HG02678 (cell line): ENCODE data around the gene GOLGA6L10.
"Not testable (repeated sequence)": the region's sequence is repeated elsewhere in the genome, so short reads cannot be mapped to it uniquely, and the experiment has no call there.

Source experiments
- ATAC-seq: cut with Tn5 transposase; IDR thresholded peaks from one replicate; pipeline ENCODE4 v1.9.1; 2021; ENCODE audit warnings: mild to moderate bottlenecking, moderate library complexity; ENCODE audit not compliant: unreplicated experiment

GOLGA6L10 gene, protein sequence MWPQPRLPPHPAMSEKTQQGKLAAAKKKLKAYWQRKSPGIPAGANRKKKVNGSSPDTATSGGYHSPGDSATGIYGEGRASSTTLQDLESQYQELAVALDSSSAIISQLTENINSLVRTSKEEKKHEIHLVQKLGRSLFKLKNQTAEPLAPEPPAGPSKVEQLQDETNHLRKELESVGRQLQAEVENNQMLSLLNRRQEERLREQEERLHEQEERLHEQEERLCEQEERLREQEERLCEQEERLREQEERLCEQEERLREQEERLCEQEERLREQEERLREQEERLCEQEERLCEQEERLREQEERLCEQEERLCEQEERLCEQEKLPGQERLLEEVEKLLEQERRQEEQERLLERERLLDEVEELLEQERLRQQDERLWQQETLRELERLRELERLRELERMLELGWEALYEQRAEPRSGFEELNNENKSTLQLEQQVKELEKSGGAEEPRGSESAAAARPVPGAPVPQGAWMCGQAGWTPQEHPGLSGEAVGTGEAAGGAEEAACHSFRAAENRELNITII

DNA sequence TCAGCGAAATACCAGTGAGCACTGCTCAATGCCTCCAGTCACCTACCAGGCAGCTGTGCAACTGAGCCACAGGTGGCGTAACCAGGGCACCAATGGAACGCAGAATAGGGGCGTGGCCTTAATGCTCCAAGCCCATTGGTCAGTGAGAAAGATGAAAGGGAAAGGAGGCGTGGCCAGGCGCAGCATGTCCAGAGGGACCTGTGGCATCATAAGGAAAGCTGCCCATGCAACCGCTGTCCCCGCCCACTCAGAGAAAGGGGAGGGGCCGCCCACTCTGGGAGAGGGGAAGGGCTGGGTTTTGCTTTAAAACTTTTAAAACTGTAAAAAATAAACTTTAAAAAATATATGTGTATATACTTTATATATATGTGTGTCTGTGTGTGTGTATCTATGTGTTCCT, at the start of gene GOLGA6L10:
TSS of gene GOLGA6L10 (minus strand) at position 101 of the 400 bp plus-strand sequence. CDS start at position 1, 100 bp downstream.
- ATAC-seq, result not testable (repeated sequence)

DNA sequence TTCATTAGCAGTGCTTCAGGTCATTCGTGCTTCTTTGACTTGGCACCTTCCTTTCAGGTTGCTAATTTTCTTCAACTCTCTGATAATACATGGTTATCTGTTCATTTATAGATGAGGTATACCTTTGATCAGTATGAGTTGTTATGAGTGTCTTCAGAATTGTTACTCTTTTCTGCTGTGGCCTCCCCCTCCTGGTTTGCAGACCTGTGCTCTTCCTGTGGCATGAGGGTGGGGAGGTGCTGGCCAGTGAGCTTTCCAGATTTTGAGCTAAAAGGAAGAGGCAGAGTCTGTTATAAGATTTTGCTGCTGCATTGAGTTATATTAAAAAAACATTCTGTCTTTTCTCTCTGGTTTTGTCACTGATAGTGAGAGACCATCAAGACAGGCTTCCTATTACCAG, 49.5 kb upstream of the GOLGA6L10 start:
- peak; percentile 33 for ATAC-seq

DNA sequence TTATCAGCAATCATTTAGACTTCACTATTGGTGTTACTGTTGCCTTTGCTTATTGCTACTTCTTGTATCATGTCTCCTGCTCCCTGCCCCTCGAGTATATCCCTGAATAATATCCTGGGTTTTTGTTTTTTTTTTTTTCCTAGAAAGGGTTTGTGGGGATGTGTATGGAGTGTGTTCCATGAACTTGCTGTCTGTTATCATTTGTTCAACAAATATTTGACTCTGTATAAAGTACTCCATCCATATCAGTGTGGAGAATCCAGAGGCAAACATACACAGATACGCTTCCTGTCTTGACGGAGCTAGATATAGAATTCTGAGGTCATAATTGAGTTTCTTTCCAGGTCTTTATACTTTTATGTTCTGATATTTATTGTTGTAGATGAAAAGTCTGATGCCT, 48.5 kb upstream of the GOLGA6L10 start:
- no peak for ATAC-seq

DNA sequence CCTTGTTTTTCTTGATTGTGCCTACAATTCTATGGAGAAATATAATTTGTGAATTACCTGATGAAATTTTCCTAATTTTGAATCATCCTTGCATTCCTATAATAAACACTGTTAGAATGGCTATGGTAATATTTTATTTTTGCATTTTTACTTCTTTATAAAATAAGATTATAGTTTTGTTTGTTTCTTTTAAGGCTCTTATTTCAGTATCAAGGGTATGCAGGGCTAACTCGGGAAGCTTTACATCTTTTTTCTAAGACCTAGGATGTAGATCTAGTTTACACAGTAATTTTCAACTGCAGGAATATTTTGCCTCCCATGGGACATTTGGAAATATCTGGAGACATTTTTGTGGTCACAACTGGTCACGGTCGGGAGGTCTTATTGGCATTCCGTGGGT, 46.5 kb upstream of the GOLGA6L10 start:
- not testable (repeated sequence) for ATAC-seq

DNA sequence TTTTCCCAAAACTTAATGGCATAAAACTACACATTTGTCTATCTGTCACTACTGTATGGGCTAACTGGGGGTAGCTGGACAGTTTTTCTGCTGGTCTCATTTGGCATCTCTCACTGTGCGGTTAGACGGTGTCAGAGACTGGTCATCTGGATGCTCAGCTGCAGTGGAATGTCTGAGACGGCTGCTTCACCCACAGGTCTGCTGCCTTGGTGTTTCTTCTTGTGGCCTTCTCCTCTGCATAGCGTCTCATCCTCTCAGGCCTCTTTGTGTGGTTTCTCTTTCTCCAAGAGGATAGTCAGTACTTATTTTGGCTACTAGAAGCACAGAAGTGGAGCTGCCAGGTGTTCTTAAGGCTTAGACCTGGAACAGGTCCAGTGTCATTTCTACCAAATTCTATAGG, 44.4 kb upstream of the GOLGA6L10 start:
- ATAC-seq, result no peak

DNA sequence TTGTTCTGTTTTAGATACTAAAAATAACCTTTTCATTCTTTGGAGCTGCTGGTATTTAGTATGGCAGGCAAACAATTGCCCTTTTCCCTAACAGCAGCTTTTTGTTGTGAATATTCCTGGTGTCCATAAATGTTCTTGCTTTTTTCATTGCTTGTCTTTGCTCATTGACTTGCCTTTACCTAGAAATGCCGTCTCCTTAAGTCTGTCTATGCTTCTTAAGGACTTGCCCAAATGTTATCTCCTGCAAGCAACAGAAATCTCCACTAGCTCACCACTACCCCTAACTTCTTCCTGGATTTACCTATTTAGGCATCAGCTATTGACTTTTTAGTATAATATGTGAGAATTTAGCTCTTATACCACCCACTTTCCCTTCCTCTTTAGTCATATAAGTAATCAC, 42.8 kb upstream of the GOLGA6L10 start:
- not testable (repeated sequence) for ATAC-seq

DNA sequence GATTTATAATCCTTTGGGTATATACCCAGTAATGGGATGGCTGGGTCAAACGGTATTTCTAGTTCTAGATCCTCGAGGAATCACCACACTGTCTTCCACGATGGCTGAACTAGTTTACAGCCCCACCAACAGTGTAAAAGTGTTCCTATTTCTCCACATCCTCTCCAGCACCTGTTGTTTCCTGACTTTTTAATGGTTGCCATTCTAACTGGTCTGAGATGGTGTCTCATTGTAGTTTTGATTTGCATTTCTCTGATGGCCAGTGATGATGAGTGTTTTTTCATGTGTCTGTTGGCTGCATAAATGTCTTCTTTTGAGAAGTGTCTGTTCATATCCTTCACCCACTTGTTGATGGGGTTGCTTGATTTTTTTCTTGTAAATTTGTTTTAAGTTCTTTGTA, 40.9 kb upstream of the GOLGA6L10 start:
- not testable (repeated sequence) for ATAC-seq

DNA sequence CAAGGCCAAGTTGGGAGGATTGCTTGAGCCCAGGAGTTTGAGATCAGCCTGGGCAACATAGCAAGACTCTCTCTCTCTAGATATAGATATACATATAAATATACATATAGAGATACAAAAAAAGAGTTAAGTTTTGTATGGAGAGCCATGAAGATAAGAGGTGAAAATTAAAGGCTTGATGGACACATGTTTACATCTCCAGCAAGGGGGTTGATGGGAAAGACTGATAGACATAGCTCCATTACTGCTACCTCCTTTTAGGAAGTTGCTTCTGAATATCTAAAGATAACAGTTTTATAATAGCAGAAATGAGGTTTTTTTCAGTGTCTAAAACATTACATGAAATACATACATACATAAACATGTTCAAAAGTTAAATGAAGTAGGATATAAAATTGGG, 37.9 kb upstream of the GOLGA6L10 start:
- not testable (repeated sequence) for ATAC-seq

DNA sequence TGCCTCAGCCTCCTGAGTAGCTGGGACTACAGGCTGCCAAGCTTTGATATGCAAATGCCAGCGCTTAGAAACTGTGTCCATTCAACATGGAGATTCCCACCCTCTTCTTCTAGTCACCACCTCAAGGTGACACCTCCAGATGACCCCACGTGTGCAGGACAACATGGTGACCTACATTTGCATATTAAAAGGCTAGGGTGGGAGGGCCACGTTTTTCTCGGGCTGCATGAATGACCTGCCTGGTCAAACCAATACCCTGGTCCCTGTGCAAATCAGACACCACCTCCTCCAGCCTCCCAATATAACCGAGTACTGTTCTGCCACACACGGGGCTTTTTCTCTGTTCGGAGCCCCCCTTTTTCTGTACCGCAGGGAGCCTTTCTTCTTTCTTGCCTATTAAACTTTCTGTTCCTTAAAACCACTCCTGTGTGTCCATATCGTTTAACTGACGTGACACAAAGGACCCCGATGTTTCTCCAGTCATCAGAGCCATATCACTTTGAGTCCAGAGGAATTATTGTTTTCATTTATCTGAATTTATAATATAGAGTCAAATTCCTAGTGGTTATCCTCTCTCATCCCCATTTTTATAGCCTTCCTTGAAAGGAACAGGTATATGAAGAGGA, 32.2 kb upstream of the GOLGA6L10 start:
- not testable (repeated sequence) for ATAC-seq

DNA sequence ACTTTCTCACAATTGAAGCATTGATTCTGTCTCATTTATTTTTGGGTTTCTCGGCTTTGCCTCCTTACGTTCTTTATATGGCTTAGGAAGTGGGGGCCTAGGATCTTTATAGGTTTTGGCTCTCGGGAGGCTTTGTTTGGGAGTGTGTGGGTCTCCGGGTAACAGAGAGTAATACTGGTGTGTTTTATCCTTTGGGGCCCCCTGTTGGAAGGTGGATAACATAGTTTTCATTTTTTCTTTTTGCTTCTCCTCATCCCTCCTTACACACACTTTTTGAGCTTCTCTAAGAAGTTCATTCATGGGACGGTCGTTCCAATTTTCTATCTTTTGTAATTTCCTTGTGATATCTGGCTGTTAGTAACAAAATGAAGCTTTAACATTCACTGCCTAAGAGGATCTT, 30.3 kb upstream of the GOLGA6L10 start:
- ATAC-seq, result not testable (repeated sequence)

DNA sequence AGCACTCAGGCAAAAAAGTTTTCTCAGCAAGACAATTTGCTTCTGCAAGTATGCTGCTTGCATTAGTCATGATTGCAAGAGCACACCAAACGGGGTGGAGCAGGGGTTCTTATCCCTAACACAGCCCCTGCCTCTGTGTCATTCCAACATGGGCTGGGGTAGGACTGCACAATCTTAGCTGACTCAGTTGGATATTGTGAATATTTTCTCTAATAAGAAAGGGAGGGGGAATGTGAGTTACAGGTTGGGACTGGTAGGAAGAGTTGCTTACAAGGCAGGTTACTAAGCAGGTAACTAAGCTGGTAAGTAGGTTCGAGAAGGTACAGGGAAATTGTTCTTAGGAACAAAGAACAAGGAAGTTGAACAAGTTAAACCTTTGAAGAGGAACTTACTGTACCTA, 24.4 kb upstream of the GOLGA6L10 start:
- ATAC-seq, result not testable (repeated sequence)

DNA sequence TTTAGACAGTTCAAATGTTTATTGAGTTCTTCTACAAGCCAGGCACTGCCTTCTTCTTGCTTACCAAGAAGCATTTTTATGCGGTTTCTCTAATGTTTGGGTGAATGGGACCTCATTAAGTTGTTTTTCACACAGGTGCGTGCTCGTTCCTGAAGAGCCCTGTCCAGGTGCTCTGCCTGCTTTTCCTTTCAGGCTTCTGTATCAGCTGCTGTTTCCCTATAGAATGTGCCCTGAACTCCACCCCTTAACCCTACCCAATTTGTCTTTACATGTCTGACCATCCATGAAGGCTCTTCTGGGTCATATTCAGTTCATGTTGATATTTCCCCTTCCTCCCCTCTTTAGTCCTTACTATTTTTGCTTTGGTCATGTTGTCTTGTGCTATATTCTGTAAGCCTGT, 22.4 kb upstream of the GOLGA6L10 start:
- no peak for ATAC-seq

DNA sequence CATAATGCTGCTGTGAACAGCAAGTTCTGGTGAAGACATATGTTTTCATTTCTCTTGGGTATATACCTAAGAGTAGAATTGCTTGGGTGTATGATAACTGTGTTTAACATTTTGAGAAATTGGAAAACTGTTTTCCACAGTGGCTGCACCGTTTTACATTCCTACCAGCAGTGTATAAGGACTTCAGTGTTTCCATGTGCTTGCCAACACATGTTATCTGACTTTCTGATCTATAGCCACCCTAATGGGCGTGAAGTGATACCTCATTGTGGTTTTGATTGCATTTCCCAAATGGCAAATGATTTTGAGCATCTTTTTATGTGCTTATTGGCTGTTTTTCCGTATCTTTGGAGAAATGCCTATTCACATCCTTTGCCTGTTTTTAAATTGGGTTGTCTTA, 18.5 kb upstream of the GOLGA6L10 start:
- not testable (repeated sequence) for ATAC-seq

DNA sequence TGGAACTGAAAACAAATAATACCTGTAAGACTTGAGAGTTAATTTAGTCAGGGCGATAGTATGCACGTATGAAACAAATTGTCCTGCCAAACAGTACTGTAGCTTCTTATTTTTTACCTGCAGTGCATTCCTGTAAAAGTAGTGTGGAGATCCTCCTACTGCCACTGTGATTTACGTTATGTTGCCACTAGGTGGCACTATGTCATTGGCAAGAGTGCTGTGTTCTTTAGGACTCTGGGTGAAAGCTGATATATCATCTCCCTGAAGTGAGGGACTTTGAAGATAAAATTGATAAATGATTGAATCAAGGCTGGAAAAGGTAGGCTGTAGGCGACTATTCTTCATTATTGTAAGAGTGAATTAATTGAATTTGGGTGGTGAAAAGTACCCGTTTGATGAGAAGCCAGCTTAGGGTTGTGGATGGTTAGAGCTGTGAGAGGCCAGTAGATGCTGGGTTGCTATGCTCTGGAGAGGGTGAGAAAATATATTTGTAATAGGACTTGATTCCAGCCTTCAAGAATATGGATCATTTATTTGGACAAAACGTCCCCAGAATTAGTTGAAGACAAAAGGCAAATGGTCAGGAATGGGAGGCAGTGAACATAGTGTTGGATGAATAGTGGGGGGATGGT, 16.5 kb upstream of the GOLGA6L10 start:
- ATAC-seq, result peak; percentile 92

DNA sequence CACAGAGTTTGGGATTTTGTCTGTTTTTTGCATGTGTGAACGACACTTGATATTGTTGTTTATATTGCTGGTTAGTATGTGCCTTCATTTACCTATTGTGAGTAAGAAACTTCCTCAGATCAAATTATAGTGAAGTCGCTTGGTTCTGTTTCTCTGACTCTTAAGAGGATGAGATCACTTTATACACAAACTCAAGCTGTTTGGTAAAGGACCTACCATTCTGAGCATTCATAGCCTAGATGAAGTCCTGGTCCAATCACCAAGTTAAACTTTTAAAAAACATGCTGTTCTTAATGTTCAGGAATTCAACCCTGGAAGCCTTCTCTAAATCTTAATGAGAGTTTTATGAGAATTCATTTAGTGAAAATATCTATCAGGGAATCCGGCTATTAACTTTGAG, 15.3 kb upstream of the GOLGA6L10 start:
- ATAC-seq, result not testable (repeated sequence)

DNA sequence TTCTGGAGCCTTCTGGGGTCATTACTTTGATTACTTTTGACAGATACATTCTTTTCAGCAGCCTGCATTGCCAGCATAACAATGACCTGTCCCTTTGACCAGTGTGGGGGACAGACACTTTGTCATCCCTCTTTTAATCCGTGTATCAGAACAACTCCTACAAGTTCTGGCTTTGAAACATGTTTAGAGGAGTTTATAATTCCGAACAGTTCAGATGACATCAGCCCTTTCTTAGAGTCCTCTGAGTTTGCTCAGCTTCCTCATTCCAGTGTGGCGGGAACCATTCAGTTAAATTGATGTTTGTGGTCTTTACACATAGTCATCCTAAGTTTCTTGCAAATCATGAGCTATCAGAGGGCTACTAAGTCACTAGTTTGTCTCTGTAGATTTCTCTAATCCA, 13.5 kb upstream of the GOLGA6L10 start:
- not testable (repeated sequence) for ATAC-seq

DNA sequence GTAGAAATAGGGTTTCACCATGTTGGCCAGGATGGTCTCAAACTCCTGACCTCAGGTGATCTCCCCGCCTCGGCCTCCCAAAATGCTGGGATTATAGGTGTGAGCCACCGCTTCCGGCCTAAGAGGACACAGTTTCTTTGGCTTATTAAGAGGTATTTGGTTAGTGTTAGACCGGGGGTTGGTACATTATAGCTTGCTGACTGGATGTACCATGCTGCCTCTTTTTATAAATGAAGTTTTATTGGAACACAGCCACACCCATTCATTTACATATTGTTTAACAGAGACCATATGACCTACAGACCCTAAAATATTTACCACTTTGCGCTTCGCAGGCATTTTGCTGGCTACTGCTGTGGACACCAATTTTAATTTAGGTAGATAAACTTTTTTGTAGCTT, 11.3 kb upstream of the GOLGA6L10 start:
- not testable (repeated sequence) for ATAC-seq

DNA sequence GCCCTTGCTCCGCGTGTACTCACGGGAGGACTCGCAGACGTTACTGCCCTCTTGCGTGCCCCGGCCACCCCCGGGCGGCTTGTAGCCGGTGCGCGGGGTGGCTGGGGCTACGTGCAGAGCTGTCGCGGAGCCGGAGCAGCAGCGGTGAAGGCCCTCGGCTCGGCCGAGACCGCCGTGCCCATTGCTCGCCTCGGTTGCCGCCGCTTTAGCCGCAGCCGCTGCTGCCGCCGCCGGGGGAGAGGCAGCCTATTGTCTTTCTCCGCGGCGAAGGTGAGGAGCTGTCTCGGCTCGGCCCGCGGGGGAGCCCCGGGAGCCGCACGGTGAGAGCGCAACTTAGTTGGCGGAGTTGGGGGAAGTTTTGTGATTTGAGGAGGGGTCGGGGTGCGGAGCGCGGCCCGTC, 5.8 kb upstream of the GOLGA6L10 start:
- ATAC-seq, result not testable (repeated sequence)

DNA sequence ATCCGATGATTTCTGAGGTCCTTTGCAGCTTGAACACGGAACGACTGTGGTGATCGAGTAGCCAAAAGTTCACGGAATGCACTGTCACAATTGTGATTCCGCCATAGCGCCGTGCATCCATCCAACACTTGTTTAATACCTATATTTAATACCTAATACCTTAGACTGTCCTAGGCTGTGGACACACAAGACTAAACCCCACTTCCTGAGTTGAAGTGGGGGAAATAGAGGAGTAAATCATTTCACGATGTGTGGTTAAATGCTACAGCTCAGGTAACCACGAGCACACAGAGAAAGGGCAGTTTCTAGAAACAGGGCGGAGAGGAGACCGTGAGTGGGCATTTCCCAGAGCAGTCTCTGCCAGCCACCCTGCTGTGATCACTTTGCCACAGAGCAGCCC, 5.3 kb upstream of the GOLGA6L10 start:
- not testable (repeated sequence) for ATAC-seq

DNA sequence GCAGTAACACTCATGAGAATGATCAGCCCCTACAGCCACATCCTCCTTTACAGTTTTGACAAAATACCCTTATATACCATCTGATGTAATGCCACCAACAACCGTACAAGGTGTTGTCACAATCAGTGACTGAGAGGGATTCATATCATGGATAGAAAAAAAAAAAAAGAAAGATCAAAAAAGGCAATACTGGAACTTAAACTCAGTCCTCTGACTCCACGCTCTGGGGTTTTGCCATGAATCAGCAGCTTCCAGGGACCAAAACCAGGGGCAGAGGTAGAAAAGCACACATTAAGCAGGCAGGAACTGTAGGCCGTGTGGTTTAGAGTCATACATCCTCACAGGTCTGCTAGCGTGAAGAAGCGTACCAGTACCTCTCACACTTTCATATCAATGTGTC, 1.6 kb downstream of the GOLGA6L10 start:
- ATAC-seq, result not testable (repeated sequence)

DNA sequence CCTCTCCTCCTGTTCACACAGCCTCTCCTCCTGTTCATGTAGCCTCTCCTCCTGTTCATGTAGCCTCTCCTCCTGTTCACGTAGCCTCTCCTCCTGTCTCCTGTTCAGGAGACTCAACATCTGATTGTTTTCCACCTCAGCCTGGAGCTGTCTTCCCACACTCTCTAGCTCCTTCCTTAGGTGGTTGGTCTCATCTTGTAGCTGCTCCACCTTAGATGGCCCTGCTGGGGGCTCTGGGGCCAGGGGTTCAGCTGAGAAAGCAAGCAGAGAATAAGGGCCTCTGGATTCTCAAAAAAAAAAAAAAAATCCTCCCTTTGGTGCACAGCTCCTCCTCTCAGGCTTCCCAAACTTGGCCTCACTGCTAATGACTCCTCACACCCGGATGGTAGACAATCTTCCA, 4.1 kb downstream of the GOLGA6L10 start:
- not testable (repeated sequence) for ATAC-seq
